Bone marrow (tissue), 2 donors: ENCODE results near the gene TMEM127.

ENCODE experiments used
- DNase-seq, 2 donors: peaks; one replicate each; lab custom pipeline; 2025; lab: John Stamatoyannopoulos, UW

Gene TMEM127

GRCh38 chr2:96205888-96206287, 59.9 kb downstream of the TMEM127 start:
- no peak for DNase-seq

GRCh38 chr2:96204836-96205624, 60.8 kb downstream of the TMEM127 start:
- DNase-seq, result no peak

- no peak for DNase-seq
These were observed 62.4 kb downstream of the TMEM127 start for GRCh38 chr2:96203130-96204028.

- no peak for DNase-seq
These were observed 63.5 kb downstream of the TMEM127 start for GRCh38 chr2:96202152-96202854.

- no peak for DNase-seq
These were observed 64.5 kb downstream of the TMEM127 start for GRCh38 chr2:96201338-96201737.

- no peak for DNase-seq
These were observed 66.9 kb downstream of the TMEM127 start for GRCh38 chr2:96198921-96199320.
